Rectal smooth muscle tissue (tissue), 1 donor: ENCODE results near the gene KIF7.

Experiments
- H3K27ac ChIP-seq: one replicate; pipeline ENCODE4 v1.7.0; 2013; ENCODE audit warnings: low read depth, low read length, inconsistent platforms
- H3K27me3 ChIP-seq: one replicate; pipeline ENCODE4 v1.7.0; 2013; ENCODE audit warnings: low read length; ENCODE audit not compliant: control insufficient read depth, insufficient read depth
- H3K36me3 ChIP-seq: one replicate; pipeline ENCODE4 v1.7.0; 2013; ENCODE audit warnings: low read length; ENCODE audit not compliant: control insufficient read depth, insufficient read depth
- H3K4me1 ChIP-seq: one replicate; pipeline ENCODE4 v1.7.0; 2013; ENCODE audit warnings: low read length; ENCODE audit not compliant: control insufficient read depth, insufficient read depth
- H3K4me3 ChIP-seq: one replicate; pipeline ENCODE4 v1.7.0; 2013; ENCODE audit warnings: low read length
- H3K9ac ChIP-seq: one replicate; pipeline ENCODE4 v1.7.0; 2013; ENCODE audit warnings: low read length

KIF7 gene

GRCh38 chr15:89633585-89633984 lies 21.7 kb downstream of the KIF7 start:
- Histone ChIP-seq H3K4me1 (no peaks in the 10 kb centered on the region), H3K27me3 (no peaks in the 10 kb centered on the region), H3K9ac (no peak overlapping the region), H3K27ac (no peak overlapping the region), H3K36me3 (peaks cover 2% of the 10 kb centered on the region), H3K4me3 (no peak overlapping the region)

GRCh38 chr15:89632563-89633430 lies 22.5 kb downstream of the KIF7 start:
- Histone ChIP-seq H3K9ac (no peak overlapping the region), H3K27ac (no peak overlapping the region), H3K36me3 (peaks cover 2% of the 10 kb centered on the region), H3K4me3 (no peak overlapping the region), H3K4me1 (no peaks in the 10 kb centered on the region), H3K27me3 (no peaks in the 10 kb centered on the region)

- Histone ChIP-seq H3K27ac (no peak overlapping the region), H3K4me1 (no peaks in the 10 kb centered on the region), H3K9ac (no peak overlapping the region), H3K27me3 (no peaks in the 10 kb centered on the region), H3K36me3 (peaks cover 2% of the 10 kb centered on the region), H3K4me3 (no peak overlapping the region)
Measured at GRCh38 chr15:89631902-89632264, 23.4 kb downstream of the KIF7 start.

GRCh38 chr15:89630974-89631901 lies 24.0 kb downstream of the KIF7 start:
- no peaks in the 10 kb centered on the region for H3K4me1 ChIP-seq
- H3K9ac ChIP-seq: no peak overlapping the region
- no peak overlapping the region for H3K4me3 ChIP-seq
- no peak overlapping the region for H3K27ac ChIP-seq
- no peaks in the 10 kb centered on the region for H3K27me3 ChIP-seq
- H3K36me3 ChIP-seq: peaks cover 2% of the 10 kb centered on the region

GRCh38 chr15:89630260-89630659 lies 25.0 kb downstream of the KIF7 start:
- Histone ChIP-seq H3K4me3 (no peak overlapping the region), H3K36me3 (peaks cover 2% of the 10 kb centered on the region)

GRCh38 chr15:89629829-89630228 lies 25.4 kb downstream of the KIF7 start:
- Histone ChIP-seq H3K27me3 (no peaks in the 10 kb centered on the region), H3K36me3 (peaks cover 2% of the 10 kb centered on the region), H3K9ac (no peak overlapping the region), H3K4me1 (no peaks in the 10 kb centered on the region), H3K4me3 (no peak overlapping the region), H3K27ac (no peak overlapping the region)

More at GRCh38 chr15:89630260-89630659, 25.0 kb downstream of the KIF7 start:
- Histone ChIP-seq H3K27ac (no peak overlapping the region), H3K9ac (no peak overlapping the region), H3K27me3 (no peaks in the 10 kb centered on the region), H3K4me1 (no peaks in the 10 kb centered on the region)

- H3K36me3 ChIP-seq: peaks cover 2% of the 10 kb centered on the region
- H3K4me3 ChIP-seq: no peak overlapping the region
- H3K9ac ChIP-seq: no peak overlapping the region
Measured at GRCh38 chr15:89628806-89629715, 26.2 kb downstream of the KIF7 start.

GRCh38 chr15:89628301-89628700 lies 27.0 kb downstream of the KIF7 start:
- H3K36me3 ChIP-seq: peaks cover 2% of the 10 kb centered on the region
- no peaks in the 10 kb centered on the region for H3K27me3 ChIP-seq
- H3K27ac ChIP-seq: no peak overlapping the region
- H3K9ac ChIP-seq: no peak overlapping the region
- no peaks in the 10 kb centered on the region for H3K4me1 ChIP-seq
- H3K4me3 ChIP-seq: no peak overlapping the region

More at GRCh38 chr15:89628806-89629715, 26.2 kb downstream of the KIF7 start:
- H3K27ac ChIP-seq: no peak overlapping the region
- no peaks in the 10 kb centered on the region for H3K27me3 ChIP-seq
- H3K4me1 ChIP-seq: no peaks in the 10 kb centered on the region

GRCh38 chr15:89627256-89627970 lies 27.9 kb downstream of the KIF7 start:
- no peaks in the 10 kb centered on the region for H3K27me3 ChIP-seq
- H3K4me1 ChIP-seq: no peaks in the 10 kb centered on the region
- peaks cover 2% of the 10 kb centered on the region for H3K36me3 ChIP-seq

GRCh38 chr15:89625716-89626115 lies 29.6 kb downstream of the KIF7 start:
- Histone ChIP-seq H3K9ac (no peak overlapping the region), H3K4me1 (no peaks in the 10 kb centered on the region), H3K36me3 (peaks cover 2% of the 10 kb centered on the region), H3K27me3 (no peaks in the 10 kb centered on the region), H3K4me3 (no peak overlapping the region), H3K27ac (no peak overlapping the region)

More at GRCh38 chr15:89627256-89627970, 27.9 kb downstream of the KIF7 start:
- Histone ChIP-seq H3K4me3 (no peak overlapping the region), H3K27ac (no peak overlapping the region), H3K9ac (no peak overlapping the region)

GRCh38 chr15:89623165-89623564 lies 32.1 kb downstream of the KIF7 start:
- no peak overlapping the region for H3K27ac ChIP-seq
- no peaks in the 10 kb centered on the region for H3K36me3 ChIP-seq
- no peak overlapping the region for H3K9ac ChIP-seq
- no peak overlapping the region for H3K4me3 ChIP-seq
- H3K27me3 ChIP-seq: no peaks in the 10 kb centered on the region
- no peaks in the 10 kb centered on the region for H3K4me1 ChIP-seq
